HUDEP-2 (cell line): ENCODE results near the gene GSE1.

ENCODE experiments used
- DNase-seq, 76 experiments: peaks; one replicate each; lab custom pipeline; 2025; ENCODE audit not compliant: unreplicated experiment in 76 of 76; lab: John Stamatoyannopoulos, UW

The GSE1 gene

DNA sequence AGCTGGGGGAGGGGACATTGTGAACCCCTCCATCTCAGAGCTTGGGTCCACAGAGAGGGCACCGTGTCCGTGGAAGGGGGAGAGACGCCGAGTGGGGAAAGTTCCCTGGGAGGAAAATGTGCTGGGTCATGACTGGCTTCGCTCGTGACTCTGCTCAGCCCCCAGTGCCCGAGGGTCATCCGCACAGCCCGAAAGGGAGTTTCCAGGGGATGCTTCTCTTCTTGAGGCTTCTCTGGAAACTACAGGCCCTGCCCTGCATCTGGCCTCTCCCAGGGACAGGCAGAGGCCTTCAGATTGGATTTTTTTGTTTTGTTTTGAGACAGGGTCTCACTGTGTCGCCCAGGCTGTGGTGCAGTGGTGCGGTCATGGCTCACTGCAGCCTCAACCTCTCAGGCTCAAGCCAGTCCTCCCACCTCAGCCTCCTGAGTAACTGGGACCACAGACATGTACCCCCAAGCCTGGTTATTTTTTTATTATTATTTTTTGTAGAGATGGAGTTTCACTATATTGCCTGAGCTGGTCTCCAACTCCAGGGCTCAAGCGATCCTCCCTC is 9.8 kb upstream of the GSE1 start:
- DNase-seq, result no peak

DNA sequence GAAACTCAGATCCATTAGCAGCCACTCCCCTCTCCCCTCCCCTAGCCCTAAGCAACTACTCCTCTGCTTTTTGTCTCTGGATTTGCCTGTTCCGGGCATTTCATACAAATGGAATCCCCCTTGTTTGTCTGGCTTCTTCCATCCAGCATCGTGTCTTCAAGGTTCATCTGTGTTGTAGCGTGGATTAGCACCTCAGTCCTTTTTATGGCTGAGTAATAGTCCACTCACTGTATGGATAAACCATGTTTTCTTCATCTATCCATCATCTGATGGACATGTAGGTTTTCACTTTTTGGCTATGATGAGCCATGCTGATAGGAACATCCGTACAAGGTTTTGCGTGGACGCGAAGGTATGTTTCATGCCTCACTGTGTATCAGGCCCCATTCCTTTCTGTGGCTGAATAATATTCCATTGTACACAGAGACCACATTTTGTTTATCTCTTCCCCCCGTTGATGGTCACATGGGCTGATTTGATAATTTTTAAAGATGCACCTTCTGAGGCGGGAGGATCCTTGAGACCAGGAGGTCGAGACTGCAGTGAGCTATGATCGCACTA is 8.9 kb upstream of the GSE1 start:
- DNase-seq, result no peak

DNA sequence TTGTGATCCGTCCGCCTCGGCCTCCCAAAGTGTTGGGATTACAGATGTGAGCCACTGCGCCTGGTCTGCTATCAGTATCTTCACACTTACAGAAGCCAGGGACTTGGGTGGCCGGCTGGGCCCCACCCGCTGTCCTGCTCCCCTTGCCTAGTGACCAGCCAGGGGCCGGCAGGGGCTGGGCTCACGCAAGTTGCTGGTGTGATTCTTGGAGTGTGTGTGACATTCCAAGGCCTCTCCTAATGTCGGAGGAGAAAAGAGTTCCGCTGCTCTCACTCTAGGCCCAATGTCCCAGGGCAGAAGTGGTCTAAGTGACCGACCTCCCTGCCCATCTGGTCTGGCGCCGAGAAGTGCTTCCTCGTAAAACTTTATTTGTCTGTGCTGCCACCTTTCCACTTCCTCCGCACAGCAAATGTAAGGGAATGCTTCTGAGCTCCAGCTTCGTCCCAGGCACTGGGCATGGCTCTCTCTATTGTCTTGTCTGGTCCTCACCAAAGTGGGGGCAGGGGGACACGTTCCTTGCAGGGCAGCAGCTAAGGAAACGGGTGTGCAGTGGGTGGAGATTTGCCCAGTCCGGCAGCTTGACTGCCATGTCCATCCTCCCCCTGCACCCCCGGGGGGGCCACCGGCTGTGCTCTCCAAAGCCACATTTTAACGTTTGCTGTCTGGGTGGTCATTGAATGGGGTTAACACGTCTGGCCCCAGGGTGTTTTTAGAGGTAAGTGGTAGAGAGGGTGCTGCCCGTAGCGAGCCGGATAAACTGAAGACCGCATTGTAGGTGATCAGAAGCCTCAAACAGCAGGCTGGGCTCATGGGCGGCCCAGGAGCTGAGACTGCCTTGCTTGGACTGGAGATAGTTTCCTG is 7.8 kb upstream of the GSE1 start:
- DNase-seq, result no peak

DNA sequence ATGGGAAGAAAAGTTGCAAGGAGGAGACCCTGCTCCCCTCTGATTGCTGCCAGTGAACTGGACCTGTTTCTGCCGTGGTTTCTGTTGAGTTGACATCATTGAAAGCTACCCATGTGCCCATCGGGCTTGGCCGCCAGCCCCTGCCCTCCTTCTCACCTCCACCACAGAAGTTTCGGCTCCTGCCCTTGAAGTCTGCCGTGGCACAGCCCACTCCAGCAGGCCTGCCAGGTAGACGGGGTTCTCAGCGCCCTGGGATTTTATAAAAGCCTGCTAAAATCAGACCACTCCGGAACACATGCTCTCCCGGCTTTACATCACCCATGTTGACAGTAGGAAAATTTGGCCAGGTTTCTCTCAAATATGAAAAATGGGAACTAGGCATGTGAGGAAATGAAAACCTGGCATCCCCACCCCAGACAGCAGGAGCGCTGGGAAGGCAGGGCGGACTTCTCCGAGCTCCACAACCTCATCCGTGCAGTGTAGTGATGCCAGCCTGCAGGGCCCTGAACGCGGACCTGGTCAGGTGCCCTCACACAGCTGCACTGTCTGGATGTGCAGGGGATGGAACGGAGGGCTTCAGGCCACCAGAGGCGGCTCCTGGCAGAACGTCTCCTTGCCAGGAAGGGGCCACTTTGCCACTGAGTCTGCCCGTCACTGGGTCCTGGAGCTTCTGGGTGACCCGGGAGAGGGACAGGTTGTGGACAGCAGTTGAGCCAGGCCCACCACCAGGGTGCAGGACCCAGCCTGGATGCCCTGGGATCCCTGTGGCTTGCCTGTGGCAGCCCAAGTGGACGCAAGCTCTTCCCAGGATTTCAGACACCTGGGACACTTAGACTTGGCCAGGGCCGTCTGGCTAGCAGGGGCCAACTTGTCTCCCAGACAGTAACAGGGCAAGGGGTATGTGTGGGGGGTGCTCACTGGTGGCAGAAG is 6.9 kb upstream of the GSE1 start:
- no peak for DNase-seq

DNA sequence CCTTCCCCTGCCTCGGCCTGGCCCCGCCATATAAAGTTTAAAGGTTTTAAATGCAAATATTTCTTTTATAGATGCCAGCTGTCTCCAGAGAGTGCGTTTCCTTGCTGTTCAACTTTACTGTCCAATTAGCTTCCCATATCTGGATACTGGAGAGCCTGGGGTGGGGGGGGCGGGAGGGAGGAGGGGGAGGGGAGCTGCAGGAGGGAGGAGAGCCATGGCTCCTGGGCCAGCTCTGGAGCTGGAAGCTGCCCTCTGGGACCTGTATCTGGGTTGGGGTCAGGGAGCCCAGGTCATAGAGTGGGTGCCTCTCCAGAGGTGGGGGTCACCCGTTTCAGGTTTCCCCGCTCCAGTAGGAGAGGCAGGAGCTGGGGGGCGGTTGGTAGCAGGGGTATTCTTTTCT is 6.2 kb upstream of the GSE1 start:
- no peak for DNase-seq

DNA sequence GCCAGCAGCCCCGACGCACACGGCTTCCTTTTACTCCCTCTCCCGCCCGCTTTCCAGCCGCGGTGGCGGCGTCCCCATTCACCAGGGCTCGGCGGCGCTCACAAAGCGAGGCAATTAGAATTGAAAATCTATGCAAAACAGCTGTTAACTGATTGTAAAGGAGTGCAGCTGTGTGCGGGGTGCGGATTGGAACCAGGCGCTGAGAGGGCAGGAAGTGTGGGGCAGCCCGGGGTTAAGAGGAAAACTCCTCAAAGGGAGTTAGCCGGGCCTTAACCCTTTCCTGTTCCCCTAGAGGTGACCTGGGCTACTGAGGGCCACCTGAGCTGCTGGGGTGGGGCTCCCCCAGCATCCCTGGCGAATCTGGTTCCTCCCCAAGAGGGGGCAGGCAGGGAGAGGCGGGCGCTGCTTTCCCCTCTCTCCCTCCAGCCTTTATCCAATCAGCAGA is 5.8 kb upstream of the GSE1 start:
- DNase-seq, result no peak

DNA sequence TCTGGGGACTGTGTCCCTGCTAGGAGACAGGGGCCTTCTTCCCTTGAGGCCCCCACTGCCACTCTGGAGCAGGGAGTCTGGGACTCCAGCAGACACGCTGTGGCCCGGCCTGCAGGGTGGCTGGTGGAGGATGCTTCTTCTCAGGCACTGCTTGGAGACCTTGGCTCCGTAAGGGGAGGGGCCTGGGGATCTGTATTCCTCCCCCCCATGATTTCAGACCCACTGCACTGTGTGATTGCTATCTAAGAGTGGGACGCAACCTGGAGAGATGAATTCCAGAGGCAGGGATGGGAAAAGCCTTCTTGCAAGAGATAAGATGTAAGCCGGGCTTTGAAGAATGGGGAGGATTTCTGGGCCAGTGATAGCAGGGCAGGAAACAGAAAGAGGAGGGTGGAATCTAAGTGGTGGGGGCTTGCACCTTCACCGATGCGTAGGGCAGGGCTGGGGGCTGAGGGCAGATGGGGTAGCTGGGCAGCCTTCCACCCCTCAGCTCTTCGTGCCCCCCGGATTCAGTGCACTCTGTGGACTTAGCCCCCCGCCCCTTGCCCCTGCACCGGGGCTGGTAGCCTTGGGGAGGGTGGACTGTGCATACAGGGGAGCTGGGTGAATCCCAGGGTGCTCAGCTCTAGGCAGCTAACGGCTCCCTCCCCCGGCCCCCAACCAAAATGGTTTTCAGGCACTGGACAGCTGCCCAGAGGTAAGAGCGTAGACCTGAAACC is 5.2 kb upstream of the GSE1 start:
- no peak for DNase-seq

DNA sequence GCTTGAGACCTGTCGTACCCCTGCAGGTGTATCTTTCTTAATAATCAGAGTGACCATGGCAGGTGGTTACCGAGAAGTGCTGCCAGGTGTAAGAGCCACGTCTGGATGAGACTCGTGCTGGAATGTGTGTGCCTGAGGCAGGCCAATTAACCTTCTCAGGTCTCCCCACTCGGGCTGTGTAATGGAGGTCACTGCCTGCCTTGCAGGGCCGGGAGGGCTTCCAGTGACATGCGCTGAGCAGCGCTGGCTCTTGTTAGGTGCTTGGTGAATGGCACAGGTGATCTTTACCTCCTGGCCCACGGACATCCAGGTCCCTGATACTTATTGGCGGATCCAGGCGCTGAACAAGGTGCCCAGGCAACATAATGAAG is 4.6 kb upstream of the GSE1 start:
- DNase-seq, result no peak

DNA sequence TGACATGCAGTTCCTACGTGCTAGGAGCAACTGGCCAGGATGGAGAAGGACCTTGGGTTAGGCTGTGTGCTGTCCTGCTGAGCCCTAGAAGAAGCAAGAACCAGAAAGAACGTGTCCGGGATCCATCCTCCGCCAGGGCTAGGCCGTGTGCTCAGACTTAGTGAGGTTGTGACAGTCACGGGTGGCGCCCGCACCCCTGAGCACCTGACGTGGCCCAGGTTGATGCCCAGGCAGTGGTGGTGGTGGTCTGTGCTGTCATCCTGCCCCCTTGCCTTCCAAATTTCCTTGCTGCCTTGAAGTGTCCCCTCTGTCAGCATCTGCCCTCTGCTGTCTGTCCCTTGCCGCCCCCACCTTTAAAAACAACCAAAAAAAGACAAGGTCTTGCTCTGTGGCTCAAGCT is 4.2 kb upstream of the GSE1 start:
- no peak for DNase-seq

DNA sequence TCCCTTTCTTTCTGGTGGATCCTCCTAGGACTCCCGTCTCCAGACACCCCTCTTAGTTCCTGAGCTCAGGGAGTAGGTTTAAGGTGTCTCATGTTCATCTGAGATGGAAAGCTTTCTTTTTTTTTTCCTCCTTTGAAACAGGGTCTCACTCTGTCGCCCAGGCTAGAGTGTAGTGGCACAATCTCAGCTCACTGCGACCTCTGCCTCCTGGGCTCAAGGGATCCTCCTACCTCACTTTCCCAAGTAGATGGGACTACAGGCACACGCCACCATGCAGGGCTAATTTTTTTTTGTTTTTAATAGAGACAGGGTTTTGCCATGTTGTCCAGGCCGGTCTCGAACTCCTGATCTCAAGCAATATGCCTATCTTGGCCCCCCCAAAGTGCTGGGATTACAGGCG is 3.6 kb upstream of the GSE1 start:
- DNase-seq, result no peak

DNA sequence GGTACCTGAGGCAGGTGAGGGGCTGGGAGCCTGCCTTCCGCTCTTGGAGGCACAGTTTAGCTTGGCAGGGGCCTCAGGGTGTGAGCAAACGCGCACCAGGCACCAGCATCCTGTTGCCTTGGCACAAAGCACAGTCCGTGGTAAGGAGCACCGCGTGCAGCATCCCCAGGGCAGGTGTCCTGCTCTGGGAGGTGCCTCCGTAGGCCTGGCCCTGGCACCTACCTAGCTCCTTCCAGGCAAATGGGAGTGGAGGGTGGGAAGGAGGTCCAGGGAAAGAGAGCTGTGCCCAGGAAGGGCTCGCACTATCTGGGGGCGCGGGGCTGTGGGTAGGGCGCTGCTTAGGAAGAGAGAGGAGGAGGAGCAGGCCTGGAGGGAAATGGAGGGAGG is 3.1 kb upstream of the GSE1 start:
- DNase-seq, result peak in 1 of 76 experiments; percentile 31

DNA sequence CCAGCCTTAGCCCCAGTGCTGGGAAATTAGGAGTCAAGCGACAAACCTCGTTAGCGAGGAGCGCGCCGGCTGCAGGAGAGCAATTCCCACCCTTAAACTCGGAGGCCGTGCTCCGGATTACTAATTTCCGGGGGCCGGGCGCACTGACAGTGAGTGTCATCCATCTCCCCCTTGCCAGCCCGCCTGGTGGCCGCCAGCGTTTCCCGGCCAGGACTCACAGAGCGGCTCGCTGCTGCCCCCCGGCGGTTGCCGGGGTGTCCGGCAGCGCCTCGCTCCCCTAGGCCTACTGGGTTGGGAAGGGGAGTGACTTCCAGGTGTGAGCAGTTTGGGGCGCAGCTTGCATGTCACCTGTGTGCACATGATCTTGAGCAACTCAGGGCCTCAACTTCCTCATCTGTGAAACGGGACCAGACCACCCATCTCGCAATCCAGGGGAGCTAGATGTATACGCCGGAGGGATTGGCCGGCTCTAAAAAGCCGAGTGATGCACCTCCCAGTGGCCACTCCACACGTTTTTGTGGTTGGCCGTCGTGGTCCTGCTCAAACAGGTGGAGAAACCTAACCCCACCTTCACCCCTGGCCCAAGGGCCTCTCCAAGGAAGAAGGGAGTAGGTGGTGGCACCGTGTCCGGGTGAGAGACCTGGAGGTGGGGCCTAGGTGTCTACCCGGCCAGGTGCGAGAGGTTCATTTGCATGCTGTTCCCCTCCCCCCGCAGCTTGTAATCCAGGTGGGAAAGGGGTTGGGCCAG is 2.5 kb upstream of the GSE1 start:
- peak in 72 of 76 experiments; percentile 38 to 95 (median 80) for DNase-seq

DNA sequence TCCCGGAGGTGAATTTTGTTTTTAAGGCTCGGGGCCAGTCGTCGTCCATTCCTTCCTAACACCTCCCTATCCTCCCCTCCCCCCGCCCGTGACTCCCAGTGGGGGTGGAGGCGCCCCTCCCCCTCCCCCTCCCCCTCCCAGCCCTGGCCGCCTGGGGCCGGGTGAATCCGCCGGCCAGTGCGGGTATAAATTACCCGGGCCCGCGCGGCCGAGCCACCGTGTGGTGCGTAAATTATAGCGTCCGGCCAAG is 2.0 kb upstream of the GSE1 start:
- peak in 9 of 76 experiments; percentile 33 to 58 (median 46) for DNase-seq

DNA sequence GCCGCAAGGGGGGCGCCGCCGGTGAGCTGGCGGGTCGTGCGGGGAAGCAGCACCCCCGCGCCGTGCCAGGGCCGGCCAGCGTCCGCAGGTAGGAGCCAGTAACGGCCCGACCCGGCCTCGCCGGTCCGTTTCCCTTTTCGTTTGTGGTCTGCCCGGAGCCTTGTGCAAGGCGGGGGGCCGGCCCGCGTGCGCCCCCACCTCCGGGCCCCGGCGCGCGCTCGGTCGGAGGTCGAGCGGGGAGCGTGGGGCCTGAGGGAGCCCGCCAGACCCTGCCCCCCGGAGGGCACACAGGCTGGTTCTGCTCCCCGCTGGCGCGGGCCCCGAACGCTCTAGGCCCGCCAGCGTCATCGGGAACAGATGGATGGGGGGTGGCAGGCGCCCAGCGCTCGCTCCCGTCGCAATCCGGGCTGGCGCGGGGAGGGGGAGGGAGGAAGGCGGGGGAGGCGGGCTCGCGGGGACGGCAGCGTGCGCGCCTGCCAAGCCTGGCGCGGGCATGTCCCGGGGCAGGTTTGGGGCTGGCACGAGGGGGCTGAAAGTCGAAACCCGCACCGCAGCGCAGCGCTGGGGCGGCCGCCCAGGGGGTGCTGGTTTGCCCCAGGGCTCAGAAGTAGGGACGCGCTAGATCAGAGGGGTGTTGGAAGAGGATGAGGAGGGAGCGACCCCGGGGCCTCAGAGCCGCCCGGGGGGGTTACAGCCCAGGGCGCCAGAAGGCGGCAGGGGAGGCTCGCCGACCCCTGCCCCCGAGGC is 1.5 kb upstream of the GSE1 start:
- DNase-seq, result peak in 69 of 76 experiments; percentile 9 to 83 (median 64)

DNA sequence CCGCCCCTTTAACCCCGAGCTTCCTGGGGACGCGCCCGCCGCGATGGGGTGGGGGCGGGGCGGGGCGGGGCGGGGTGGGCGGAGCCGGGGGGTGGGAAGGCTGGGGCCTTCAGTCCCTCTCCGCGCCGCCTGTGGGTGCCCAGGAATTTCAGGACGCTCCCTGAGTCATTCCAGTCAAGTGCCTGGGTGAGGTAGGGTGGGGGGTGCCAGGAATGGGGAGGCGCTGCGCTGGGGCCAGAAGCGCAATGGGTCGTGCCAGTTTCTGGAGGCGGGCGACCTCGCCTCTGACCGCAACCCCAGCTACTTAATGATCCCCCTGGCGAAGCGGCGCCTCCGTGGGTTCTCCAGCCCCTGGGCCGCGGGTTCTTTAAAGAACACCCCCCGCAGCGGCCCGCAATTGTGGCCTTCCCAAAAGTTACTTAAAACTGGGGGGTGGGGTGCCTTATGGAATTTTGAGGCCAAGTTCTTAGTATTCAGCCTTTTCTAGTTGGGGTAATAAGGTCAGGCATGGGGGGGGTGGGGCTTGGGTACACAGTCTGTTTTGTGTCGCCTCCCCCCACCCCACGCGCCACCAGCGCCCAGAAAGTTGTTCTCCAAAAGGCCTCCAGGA is 826 bp upstream of the GSE1 start:
- peak in 58 of 76 experiments; percentile 17 to 75 (median 57) for DNase-seq

DNA sequence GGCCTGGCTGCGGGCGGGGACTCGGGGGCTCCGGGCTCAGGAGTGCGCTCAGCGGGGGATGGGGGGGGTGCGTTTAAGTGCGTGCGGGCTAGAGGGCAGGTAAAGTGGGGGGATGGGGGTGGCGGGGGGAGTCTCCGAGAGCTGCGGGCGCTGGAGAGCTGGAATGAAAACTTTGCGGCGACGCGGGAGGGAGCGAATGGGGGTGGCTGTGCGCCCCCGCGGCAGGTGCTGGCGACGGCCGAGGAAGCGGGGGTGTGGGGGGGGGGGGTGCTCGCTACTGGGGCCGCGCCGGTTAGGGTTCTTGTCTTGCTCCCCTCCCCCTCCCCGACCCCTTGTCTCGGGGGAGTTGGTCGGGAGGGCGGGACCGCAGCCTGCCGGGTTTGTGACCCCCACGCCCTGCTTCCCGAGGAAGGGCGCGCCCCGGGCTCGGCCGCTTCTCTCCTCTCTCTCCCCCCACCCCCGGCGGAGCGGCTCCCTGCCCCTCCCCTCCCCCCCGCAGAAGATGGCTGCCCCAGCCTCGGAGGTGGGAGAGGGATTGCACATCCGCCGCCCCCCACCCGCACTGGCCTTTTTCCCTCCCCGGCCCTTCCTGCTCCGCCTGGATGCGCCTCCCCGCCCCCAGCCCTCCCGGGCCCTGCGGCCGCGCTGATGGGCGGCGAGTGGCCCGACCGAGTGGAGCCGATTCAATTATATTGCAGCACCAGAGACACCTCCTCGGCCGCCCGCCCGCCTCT is 649 bp downstream of the GSE1 start:
- peak in 74 of 76 experiments; percentile 34 to 91 (median 80) for DNase-seq

DNA sequence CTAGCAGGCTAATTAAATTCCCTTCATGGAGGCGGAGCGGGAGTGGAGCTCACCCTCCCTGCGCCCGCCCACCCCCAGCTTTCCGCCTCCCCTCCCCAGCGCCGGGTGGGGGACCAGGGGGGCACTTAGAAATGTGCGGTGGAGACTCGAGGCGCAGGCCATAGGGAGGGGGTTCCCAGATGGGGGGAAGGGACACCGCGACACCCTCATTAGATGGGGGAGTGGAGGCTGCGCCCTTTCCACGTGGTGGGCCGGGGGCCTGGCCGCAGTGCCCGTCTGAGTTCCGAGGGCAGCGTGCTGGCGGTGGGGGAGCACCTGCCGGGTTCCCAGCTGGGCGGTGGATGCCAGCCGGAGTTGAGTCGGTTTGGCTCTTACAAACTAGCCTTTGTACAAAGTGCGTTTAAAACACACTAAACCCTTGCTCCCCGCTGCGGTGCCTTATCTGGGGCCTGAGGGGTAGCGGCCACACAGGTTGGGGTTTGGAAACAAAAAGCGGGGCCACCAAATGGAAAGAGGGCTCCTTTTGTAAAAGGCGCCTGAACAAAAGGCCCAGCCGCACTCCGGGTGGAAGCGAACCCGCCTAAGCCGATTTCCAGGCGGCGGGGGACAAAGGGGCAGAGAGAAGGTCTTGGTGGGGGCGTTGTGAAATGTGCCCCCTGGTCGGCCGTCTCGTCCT is 1.4 kb downstream of the GSE1 start:
- DNase-seq, result peak in 12 of 76 experiments; percentile 16 to 50 (median 36)
